ENCODE measurements around the gene INVS. TPM values are rescaled to one million over a fixed set of nuclear protein-coding genes. Genes with fewer than 3 reads are reported as not detected.

The INVS gene
- polyA plus RNA-seq, 1 of the 3 experiments (the other 2 are of a cell fraction), result 8.1 TPM

DNA sequence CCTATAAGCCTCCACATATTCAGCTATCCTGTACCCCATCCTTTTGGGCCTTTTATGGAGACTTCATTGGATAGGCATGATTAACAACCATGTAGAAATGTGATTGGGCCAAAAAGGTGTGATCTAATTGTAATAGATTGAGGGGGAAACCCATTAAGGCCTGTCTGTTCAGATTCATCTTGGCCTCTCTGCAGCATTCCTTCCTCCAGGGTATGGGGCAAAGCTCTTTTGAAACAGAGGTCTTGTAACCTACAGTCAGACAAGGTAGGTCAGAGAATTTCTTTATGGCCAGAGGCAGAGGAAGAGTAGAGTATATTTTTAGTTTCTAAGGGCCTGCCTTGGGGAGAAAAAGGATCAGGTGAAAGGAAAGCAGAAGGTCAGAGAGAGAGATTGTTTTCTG, 98.5 kb downstream of the INVS start:
- Histone ChIP-seq H3K4me1 (ENCODE audit: control insufficient read depth in 1 of 2, insufficient read depth in 2 of 2, low read depth in 1 of 2, low read length in 1 of 2) (peaks cover 0 to 9% of the 10 kb centered on the region in 2 experiments; a peak in 2 of 4 replicates), H3K4me3 (ENCODE audit: low read depth in 2 of 2, low read length in 1 of 2) (no peak overlapping the region), H4K20me1 (ENCODE audit: insufficient read depth) (no peaks in the 10 kb centered on the region), H3F3A (replicated peaks; ENCODE audit: insufficient read depth) (peaks cover 6% of the 10 kb centered on the region), H3K27me3 (ENCODE audit: insufficient read depth) (no peaks in the 10 kb centered on the region), H3K9me2 (0 out of 2 replicates have a peak, but pooled peaks cover 4% of the 10 kb centered on the region), H3K36me3 (replicated peaks in 1 of 2; ENCODE audit: control insufficient read depth in 1 of 2, insufficient read depth in 2 of 2, low read length in 1 of 2) (peaks cover 2 to 15% of the 10 kb centered on the region in 2 experiments), H3K4me2 (no peak overlapping the region), H3K79me2 (ENCODE audit: insufficient read depth) (no peaks in the 10 kb centered on the region), H3K27ac (ENCODE audit: low read depth in 2 of 2, low read length in 1 of 2) (no peak overlapping the region; a peak in 1 of 4 replicates), H3K9ac (no peak overlapping the region), H3K9me3 (no peaks in the 10 kb centered on the region; the same call in 1 of the 2 replicates), H2AFZ (ENCODE audit: low read depth) (no peak overlapping the region)
- CTCF ChIA-PET, result interaction anchor here (1.0 kb wide), 1 partner anchor 127 kb away, joined by 3 read pairs; no protein-coding TSS in a partner anchor
- POLR2A ChIA-PET, result no interaction called here
- no peak for DNase-seq
- no peak for TF ChIP-seq TEAD4 (IDR thresholded peaks at IDR 0.05; ENCODE audit: borderline replicate concordance, insufficient read depth)
- TF ChIP-seq, protein P1, sequence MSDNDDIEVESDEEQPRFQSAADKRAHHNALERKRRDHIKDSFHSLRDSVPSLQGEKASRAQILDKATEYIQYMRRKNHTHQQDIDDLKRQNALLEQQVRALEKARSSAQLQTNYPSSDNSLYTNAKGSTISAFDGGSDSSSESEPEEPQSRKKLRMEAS (IDR thresholded peaks at IDR 0.05; ENCODE audit: low read depth), result no peak
- no peak for TF ChIP-seq POLR2AphosphoS5 (IDR thresholded peaks at IDR 0.05; ENCODE audit: low read depth, low read length)

DNA sequence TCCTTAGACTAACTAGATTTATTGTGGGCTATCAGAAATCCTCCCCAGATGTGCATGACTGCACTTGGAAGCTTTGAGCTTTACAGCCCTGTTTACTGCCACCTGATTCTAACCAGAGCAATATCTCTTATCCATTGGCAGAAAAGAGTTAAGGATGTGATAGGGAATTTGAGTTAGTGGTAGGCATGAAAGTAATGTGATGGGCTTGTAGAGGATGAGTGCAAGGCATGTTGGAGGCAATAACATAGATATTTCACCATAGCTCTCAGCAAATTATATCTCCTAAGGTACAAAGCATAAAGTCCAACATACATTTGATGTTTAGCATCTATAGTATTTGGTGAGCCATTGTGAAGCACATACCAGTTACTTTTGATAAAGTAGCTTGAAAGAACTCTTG, 103.8 kb downstream of the INVS start:
- Histone ChIP-seq H3K4me1 (ENCODE audit: control insufficient read depth in 1 of 2, insufficient read depth in 2 of 2, low read depth in 1 of 2, low read length in 1 of 2) (peaks cover 0 to 10% of the 10 kb centered on the region in 2 experiments; a peak in 3 of 4 replicates), H3K27me3 (ENCODE audit: insufficient read depth) (no peaks in the 10 kb centered on the region), H2AFZ (ENCODE audit: low read depth) (no peak overlapping the region), H4K20me1 (ENCODE audit: insufficient read depth) (no peaks in the 10 kb centered on the region), H3K79me2 (ENCODE audit: insufficient read depth) (no peaks in the 10 kb centered on the region; the same call in 1 of the 2 replicates), H3F3A (replicated peaks; ENCODE audit: insufficient read depth) (peaks cover 10% of the 10 kb centered on the region), H3K36me3 (replicated peaks in 1 of 2; ENCODE audit: control insufficient read depth in 1 of 2, insufficient read depth in 2 of 2, low read length in 1 of 2) (peaks cover 0 to 10% of the 10 kb centered on the region in 2 experiments), H3K27ac (ENCODE audit: low read depth in 2 of 2, low read length in 1 of 2) (no peak overlapping the region), H3K9ac (no peak overlapping the region), H3K4me2 (no peak overlapping the region), H3K9me2 (0 out of 2 replicates have a peak, but pooled peaks cover 4% of the 10 kb centered on the region), H3K4me3 (ENCODE audit: low read depth in 2 of 2, low read length in 1 of 2) (no peak overlapping the region), H3K9me3 (no peaks in the 10 kb centered on the region; the same call in 1 of the 2 replicates)
- TF ChIP-seq GATA2 (CRISPR knock-in tag; IDR thresholded peaks at IDR 0.05) (no peak), TCF12 (IDR thresholded peaks at IDR 0.05) (no peak), RAD21 (IDR thresholded peaks at IDR 0.05; ENCODE audit: low read length) (no peak), EP300 (IDR thresholded peaks at IDR 0.05; ENCODE audit: borderline replicate concordance in 1 of 2, low read depth in 1 of 2, low read length in 1 of 2) (no peak), NFIC (IDR thresholded peaks at IDR 0.05; ENCODE audit: borderline replicate concordance) (no peak), YY1 (IDR thresholded peaks at IDR 0.05; ENCODE audit: low read depth) (no peak), TEAD4 (IDR thresholded peaks at IDR 0.05; ENCODE audit: borderline replicate concordance, insufficient read depth) (no peak), EZH2phosphoT487 (IDR thresholded peaks at IDR 0.05; ENCODE audit: borderline replicate concordance, low read depth) (no peak), MXI1 (IDR thresholded peaks at IDR 0.05; ENCODE audit: low read depth, low read length) (no peak), RXRA (IDR thresholded peaks at IDR 0.05; ENCODE audit: borderline replicate concordance, low read depth) (no peak), TAF1 (IDR thresholded peaks at IDR 0.05; ENCODE audit: borderline replicate concordance, low read depth, low read length) (no peak), SMC3 (IDR thresholded peaks at IDR 0.05; ENCODE audit: low read depth, low read length) (no peak), RCOR1 (IDR thresholded peaks at IDR 0.05; ENCODE audit: low read length) (no peak), FOXJ3 (CRISPR knock-in tag; IDR thresholded peaks at IDR 0.05) (no peak)
- TF ChIP-seq, protein P2, sequence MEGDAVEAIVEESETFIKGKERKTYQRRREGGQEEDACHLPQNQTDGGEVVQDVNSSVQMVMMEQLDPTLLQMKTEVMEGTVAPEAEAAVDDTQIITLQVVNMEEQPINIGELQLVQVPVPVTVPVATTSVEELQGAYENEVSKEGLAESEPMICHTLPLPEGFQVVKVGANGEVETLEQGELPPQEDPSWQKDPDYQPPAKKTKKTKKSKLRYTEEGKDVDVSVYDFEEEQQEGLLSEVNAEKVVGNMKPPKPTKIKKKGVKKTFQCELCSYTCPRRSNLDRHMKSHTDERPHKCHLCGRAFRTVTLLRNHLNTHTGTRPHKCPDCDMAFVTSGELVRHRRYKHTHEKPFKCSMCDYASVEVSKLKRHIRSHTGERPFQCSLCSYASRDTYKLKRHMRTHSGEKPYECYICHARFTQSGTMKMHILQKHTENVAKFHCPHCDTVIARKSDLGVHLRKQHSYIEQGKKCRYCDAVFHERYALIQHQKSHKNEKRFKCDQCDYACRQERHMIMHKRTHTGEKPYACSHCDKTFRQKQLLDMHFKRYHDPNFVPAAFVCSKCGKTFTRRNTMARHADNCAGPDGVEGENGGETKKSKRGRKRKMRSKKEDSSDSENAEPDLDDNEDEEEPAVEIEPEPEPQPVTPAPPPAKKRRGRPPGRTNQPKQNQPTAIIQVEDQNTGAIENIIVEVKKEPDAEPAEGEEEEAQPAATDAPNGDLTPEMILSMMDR (IDR thresholded peaks at IDR 0.05), result no peak
- TF ChIP-seq, protein P1 (IDR thresholded peaks at IDR 0.05; ENCODE audit: low read depth), result no peak
- POLR2A ChIA-PET, result no interaction called here
- DNase-seq, result no peak
- CTCF ChIA-PET, result interaction anchor here (1.0 to 1.3 kb wide), 5 partner anchors 12 to 234 kb away, joined by 3 to 4 read pairs (median 3); no protein-coding TSS in a partner anchor

Data from SK-N-SH (cell line).